ENCODE results near the gene NPY. TPM values are rescaled to one million over a fixed set of nuclear protein-coding genes. Genes with fewer than 3 reads are reported as not detected.
A peak's percentile ranks its signal among the peaks of the same experiment; 100 is the strongest.

NPY gene
- polyA plus RNA-seq, 1 of the 3 experiments (the other 2 are of a cell fraction) = 2.6 TPM

DNA sequence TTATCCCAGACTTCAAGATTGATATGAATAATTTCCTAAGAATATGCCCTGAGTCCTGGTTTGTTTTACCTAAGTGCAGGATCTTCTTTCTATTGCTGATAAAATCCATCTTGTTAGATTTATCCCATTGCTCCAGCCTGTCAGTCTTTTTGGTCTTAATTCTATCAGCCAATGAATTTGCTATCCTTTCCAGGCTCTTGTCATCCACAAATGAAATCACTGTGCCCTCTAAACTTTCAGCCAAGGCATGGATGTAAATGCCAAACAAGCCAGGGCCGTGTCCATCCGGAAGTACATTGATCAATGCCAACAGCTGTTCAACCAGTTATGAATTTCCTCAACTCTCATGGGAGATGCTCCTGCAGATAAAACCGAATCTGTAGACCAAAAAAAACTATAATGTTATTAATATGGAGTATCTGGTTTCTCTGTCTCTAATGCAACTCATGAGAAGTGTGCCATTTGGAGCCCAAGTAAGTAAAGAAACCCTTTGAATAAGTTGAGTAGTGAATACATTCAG lies 40.0 kb downstream of the NPY start:
- Histone ChIP-seq H3K27ac (ENCODE audit: low read depth in 2 of 2, low read length in 1 of 2) (peak overlapping the region in 1 of 2 experiments; percentile 34; a peak in 2 of 4 replicates), H3K27me3 (ENCODE audit: insufficient read depth) (no peaks in the 10 kb centered on the region), H3K4me1 (ENCODE audit: control insufficient read depth in 1 of 2, insufficient read depth in 2 of 2, low read depth in 1 of 2, low read length in 1 of 2) (peaks cover 0 to 5% of the 10 kb centered on the region in 2 experiments; a peak in 2 of 4 replicates), H2AFZ (ENCODE audit: low read depth) (no peak overlapping the region), H3K79me2 (ENCODE audit: insufficient read depth) (no peaks in the 10 kb centered on the region), H3K36me3 (replicated peaks in 1 of 2; ENCODE audit: control insufficient read depth in 1 of 2, insufficient read depth in 2 of 2, low read length in 1 of 2) (no peaks in the 10 kb centered on the region), H3K9me3 (no peaks in the 10 kb centered on the region), H3K4me3 (ENCODE audit: low read depth in 2 of 2, low read length in 1 of 2) (no peak overlapping the region), H3K4me2 (no peak overlapping the region), H3F3A (replicated peaks; ENCODE audit: insufficient read depth) (no peaks in the 10 kb centered on the region), H3K9ac (no peak overlapping the region), H4K20me1 (ENCODE audit: insufficient read depth) (no peaks in the 10 kb centered on the region), H3K9me2 (no peaks in the 10 kb centered on the region)
- POLR2A ChIA-PET = no interaction called here
- 10% methylated on average over 3 of the region's 3 CpGs for WGBS (ENCODE audit: low lambda C conversion rate)
- CTCF ChIA-PET = interaction anchor here (0.8 to 2.4 kb wide), 2 partner anchors 58 to 461 kb away, joined by 3 to 6 read pairs; no protein-coding TSS in a partner anchor
- peak; percentile 33 for DNase-seq
- TF ChIP-seq RCOR1 (IDR thresholded peaks at IDR 0.05; ENCODE audit: low read length) (peak; percentile 37; the same call in 1 of the 2 replicates), EP300 (IDR thresholded peaks at IDR 0.05; ENCODE audit: borderline replicate concordance in 1 of 2, low read depth in 1 of 2, low read length in 1 of 2) (peak in 1 of 2 experiments; percentile 49; a peak in 1 of 4 replicates), CHD2 (IDR thresholded peaks at IDR 0.05; ENCODE audit: low read length, partially characterized antibody) (peak; percentile 20), GATA2 (CRISPR knock-in tag; IDR thresholded peaks at IDR 0.05) (peak; percentile 35; the same call in 1 of the 2 replicates), POLR2AphosphoS5 (IDR thresholded peaks at IDR 0.05; ENCODE audit: low read depth, low read length) (no peak)

DNA sequence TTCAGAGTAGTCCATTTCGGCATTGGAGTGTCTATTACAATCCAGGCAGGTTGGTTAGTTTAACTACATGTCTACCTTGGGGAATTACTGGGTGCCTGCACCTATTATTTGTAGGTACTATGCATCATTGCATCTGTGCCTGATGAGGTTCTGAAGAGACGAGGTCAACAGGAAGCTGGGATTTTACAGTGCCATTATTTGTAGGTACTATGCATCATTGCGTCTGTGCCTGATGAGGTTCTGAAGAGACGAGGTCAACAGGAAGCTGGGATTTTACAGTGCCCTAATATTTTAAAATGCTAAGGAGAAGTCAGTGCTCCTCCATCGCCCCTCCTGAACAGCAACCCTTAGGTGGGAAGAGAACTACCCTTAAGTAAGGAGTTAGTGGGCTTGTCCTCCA lies 41.7 kb downstream of the NPY start:
- H3K27ac ChIP-seq (ENCODE audit: low read depth in 2 of 2, low read length in 1 of 2) = no peak overlapping the region
- H4K20me1 ChIP-seq (ENCODE audit: insufficient read depth) = no peaks in the 10 kb centered on the region
- H3K27me3 ChIP-seq (ENCODE audit: insufficient read depth) = no peaks in the 10 kb centered on the region
- no peaks in the 10 kb centered on the region for H3K79me2 ChIP-seq (ENCODE audit: insufficient read depth)
- DNase-seq = no peak
- no peaks in the 10 kb centered on the region for H3K9me3 ChIP-seq
- no peak for TF ChIP-seq YY1 (IDR thresholded peaks at IDR 0.05; ENCODE audit: low read depth)
- TF ChIP-seq RFX5 (IDR thresholded peaks at IDR 0.05; ENCODE audit: low read length) = no peak
- TF ChIP-seq FOSL2 (IDR thresholded peaks at IDR 0.05; ENCODE audit: borderline replicate concordance, low read depth) = no peak
- TF ChIP-seq EP300 (IDR thresholded peaks at IDR 0.05; ENCODE audit: borderline replicate concordance in 1 of 2, low read depth in 1 of 2, low read length in 1 of 2) = no peak
- no peak for TF ChIP-seq TCF12 (IDR thresholded peaks at IDR 0.05)
- TF ChIP-seq, protein P1, sequence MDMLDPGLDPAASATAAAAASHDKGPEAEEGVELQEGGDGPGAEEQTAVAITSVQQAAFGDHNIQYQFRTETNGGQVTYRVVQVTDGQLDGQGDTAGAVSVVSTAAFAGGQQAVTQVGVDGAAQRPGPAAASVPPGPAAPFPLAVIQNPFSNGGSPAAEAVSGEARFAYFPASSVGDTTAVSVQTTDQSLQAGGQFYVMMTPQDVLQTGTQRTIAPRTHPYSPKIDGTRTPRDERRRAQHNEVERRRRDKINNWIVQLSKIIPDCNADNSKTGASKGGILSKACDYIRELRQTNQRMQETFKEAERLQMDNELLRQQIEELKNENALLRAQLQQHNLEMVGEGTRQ (IDR thresholded peaks at IDR 0.05; ENCODE audit: borderline replicate concordance, low read depth, low read length) = no peak
- H3K9me2 ChIP-seq = no peaks in the 10 kb centered on the region
- H3K9ac ChIP-seq = no peak overlapping the region
- H3K4me1 ChIP-seq (ENCODE audit: control insufficient read depth in 1 of 2, insufficient read depth in 2 of 2, low read depth in 1 of 2, low read length in 1 of 2) = peaks cover 0 to 5% of the 10 kb centered on the region in 2 experiments; a peak in 2 of 4 replicates
- POLR2A ChIA-PET = no interaction called here
- no peaks in the 10 kb centered on the region for H3K36me3 ChIP-seq (replicated peaks in 1 of 2; ENCODE audit: control insufficient read depth in 1 of 2, insufficient read depth in 2 of 2, low read length in 1 of 2)
- CTCF ChIA-PET = interaction anchor here (0.8 to 1.8 kb wide), 5 partner anchors 10 to 387 kb away, joined by 3 to 6 read pairs (median 3); no protein-coding TSS in a partner anchor
- no peak overlapping the region for H3K4me2 ChIP-seq
- 62% methylated on average over 5 of the region's 5 CpGs for WGBS (ENCODE audit: low lambda C conversion rate)
- H3K4me3 ChIP-seq (ENCODE audit: low read depth in 2 of 2, low read length in 1 of 2) = no peak overlapping the region
- no peak overlapping the region for H2AFZ ChIP-seq (ENCODE audit: low read depth)
- H3F3A ChIP-seq (replicated peaks; ENCODE audit: insufficient read depth) = no peaks in the 10 kb centered on the region

DNA sequence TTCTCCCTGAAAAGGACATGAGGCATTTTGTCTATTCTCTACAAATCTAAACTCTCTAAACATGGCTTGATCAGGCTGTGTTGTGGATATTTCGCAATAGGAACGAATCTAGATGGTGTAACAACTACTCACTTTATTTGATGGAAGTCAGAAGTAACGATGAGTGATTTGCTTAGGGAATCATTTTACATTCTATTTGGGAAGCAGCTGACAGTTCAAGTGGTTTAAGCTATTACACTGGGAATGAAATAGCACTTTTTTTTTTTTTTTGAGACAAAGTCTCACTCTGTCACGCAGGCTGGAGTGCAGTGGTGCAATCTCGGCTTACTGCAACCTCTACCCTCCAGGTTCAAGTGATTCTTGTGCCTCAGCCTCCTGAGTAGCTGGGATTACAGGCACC lies 44.1 kb downstream of the NPY start:
- H4K20me1 ChIP-seq (ENCODE audit: insufficient read depth) = no peaks in the 10 kb centered on the region
- H3K36me3 ChIP-seq (replicated peaks in 1 of 2; ENCODE audit: control insufficient read depth in 1 of 2, insufficient read depth in 2 of 2, low read length in 1 of 2) = no peaks in the 10 kb centered on the region
- no peak for DNase-seq
- no peak overlapping the region for H2AFZ ChIP-seq (ENCODE audit: low read depth)
- no peak overlapping the region for H3K27ac ChIP-seq (ENCODE audit: low read depth in 2 of 2, low read length in 1 of 2)
- H3K4me3 ChIP-seq (ENCODE audit: low read depth in 2 of 2, low read length in 1 of 2) = no peak overlapping the region
- peaks cover 0 to 5% of the 10 kb centered on the region in 2 experiments; a peak in 2 of 4 replicates for H3K4me1 ChIP-seq (ENCODE audit: control insufficient read depth in 1 of 2, insufficient read depth in 2 of 2, low read depth in 1 of 2, low read length in 1 of 2)
- no peaks in the 10 kb centered on the region for H3K9me3 ChIP-seq
- no peaks in the 10 kb centered on the region for H3K79me2 ChIP-seq (ENCODE audit: insufficient read depth)
- ChIA-PET CTCF (interaction anchor here (1.1 kb wide), 1 partner anchor 616 kb away, joined by 3 read pairs; no protein-coding TSS in a partner anchor), POLR2A (no interaction called here)
- H3K9ac ChIP-seq = no peak overlapping the region
- H3K4me2 ChIP-seq = no peak overlapping the region
- no peaks in the 10 kb centered on the region for H3K9me2 ChIP-seq
- no peaks in the 10 kb centered on the region for H3F3A ChIP-seq (replicated peaks; ENCODE audit: insufficient read depth)
- H3K27me3 ChIP-seq (ENCODE audit: insufficient read depth) = no peaks in the 10 kb centered on the region
- 36% methylated on average over 5 of the region's 5 CpGs for WGBS (ENCODE audit: low lambda C conversion rate)
- no peak for TF ChIP-seq TAF1 (IDR thresholded peaks at IDR 0.05; ENCODE audit: borderline replicate concordance, low read depth, low read length)
- TF ChIP-seq EP300 (IDR thresholded peaks at IDR 0.05; ENCODE audit: borderline replicate concordance in 1 of 2, low read depth in 1 of 2, low read length in 1 of 2) = no peak
- TF ChIP-seq RCOR1 (IDR thresholded peaks at IDR 0.05; ENCODE audit: low read length) = no peak
- no peak for TF ChIP-seq ELF1 (IDR thresholded peaks at IDR 0.05)
- TF ChIP-seq, protein P2, sequence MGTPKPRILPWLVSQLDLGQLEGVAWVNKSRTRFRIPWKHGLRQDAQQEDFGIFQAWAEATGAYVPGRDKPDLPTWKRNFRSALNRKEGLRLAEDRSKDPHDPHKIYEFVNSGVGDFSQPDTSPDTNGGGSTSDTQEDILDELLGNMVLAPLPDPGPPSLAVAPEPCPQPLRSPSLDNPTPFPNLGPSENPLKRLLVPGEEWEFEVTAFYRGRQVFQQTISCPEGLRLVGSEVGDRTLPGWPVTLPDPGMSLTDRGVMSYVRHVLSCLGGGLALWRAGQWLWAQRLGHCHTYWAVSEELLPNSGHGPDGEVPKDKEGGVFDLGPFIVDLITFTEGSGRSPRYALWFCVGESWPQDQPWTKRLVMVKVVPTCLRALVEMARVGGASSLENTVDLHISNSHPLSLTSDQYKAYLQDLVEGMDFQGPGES (IDR thresholded peaks at IDR 0.05; ENCODE audit: low read depth, low read length) = no peak
- TF ChIP-seq, protein P3, sequence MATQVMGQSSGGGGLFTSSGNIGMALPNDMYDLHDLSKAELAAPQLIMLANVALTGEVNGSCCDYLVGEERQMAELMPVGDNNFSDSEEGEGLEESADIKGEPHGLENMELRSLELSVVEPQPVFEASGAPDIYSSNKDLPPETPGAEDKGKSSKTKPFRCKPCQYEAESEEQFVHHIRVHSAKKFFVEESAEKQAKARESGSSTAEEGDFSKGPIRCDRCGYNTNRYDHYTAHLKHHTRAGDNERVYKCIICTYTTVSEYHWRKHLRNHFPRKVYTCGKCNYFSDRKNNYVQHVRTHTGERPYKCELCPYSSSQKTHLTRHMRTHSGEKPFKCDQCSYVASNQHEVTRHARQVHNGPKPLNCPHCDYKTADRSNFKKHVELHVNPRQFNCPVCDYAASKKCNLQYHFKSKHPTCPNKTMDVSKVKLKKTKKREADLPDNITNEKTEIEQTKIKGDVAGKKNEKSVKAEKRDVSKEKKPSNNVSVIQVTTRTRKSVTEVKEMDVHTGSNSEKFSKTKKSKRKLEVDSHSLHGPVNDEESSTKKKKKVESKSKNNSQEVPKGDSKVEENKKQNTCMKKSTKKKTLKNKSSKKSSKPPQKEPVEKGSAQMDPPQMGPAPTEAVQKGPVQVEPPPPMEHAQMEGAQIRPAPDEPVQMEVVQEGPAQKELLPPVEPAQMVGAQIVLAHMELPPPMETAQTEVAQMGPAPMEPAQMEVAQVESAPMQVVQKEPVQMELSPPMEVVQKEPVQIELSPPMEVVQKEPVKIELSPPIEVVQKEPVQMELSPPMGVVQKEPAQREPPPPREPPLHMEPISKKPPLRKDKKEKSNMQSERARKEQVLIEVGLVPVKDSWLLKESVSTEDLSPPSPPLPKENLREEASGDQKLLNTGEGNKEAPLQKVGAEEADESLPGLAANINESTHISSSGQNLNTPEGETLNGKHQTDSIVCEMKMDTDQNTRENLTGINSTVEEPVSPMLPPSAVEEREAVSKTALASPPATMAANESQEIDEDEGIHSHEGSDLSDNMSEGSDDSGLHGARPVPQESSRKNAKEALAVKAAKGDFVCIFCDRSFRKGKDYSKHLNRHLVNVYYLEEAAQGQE (IDR thresholded peaks at IDR 0.05; ENCODE audit: low read depth, low read length) = no peak
- no peak for TF ChIP-seq RXRA (IDR thresholded peaks at IDR 0.05; ENCODE audit: borderline replicate concordance, low read depth)
